ENCODE results near the gene DIAPH2.

DNA sequence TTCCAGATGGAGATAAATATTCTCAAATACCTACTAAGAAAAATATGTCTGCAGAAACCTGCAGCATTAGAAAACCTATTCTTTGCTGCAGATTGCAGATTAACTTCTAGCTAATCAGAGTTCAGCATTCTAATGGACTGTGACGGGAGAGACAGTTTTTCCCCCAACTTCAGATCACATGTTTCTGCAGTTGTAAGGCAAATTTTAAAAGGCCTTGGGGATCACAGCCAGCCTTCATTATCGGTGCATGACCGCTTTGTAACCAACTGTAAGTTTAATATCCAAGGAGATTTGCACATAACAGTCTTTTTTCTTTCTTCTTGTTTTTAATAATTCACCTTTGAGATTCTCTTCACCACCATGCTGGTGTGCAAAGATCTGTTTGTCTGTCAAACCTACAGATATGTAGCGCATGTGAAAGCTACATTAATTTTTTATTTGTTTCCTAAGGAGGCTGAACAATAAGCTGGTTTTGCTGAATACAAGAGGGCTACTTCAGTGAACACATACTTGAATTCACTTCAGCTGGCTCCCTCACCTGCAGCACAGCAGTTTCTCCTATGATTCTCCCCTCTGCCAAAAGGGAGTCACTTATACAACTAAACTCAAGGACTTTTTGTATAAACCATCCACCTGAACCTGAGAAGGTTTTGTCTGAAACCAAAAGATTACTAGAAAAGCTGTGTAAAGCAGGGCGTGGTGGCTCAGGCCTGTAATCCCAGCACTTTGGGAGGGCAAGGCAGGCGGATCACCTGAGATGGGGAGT is 687.5 kb downstream of the DIAPH2 start:
- no peak for TF ChIP-seq POLR2A (IDR thresholded peaks at IDR 0.05)
- TF ChIP-seq, protein P1, sequence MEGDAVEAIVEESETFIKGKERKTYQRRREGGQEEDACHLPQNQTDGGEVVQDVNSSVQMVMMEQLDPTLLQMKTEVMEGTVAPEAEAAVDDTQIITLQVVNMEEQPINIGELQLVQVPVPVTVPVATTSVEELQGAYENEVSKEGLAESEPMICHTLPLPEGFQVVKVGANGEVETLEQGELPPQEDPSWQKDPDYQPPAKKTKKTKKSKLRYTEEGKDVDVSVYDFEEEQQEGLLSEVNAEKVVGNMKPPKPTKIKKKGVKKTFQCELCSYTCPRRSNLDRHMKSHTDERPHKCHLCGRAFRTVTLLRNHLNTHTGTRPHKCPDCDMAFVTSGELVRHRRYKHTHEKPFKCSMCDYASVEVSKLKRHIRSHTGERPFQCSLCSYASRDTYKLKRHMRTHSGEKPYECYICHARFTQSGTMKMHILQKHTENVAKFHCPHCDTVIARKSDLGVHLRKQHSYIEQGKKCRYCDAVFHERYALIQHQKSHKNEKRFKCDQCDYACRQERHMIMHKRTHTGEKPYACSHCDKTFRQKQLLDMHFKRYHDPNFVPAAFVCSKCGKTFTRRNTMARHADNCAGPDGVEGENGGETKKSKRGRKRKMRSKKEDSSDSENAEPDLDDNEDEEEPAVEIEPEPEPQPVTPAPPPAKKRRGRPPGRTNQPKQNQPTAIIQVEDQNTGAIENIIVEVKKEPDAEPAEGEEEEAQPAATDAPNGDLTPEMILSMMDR (IDR thresholded peaks at IDR 0.05) = no peak

Measured in esophagus squamous epithelium (tissue), 4 donors.